ENCODE data around the gene PSME3IP1.

DNA sequence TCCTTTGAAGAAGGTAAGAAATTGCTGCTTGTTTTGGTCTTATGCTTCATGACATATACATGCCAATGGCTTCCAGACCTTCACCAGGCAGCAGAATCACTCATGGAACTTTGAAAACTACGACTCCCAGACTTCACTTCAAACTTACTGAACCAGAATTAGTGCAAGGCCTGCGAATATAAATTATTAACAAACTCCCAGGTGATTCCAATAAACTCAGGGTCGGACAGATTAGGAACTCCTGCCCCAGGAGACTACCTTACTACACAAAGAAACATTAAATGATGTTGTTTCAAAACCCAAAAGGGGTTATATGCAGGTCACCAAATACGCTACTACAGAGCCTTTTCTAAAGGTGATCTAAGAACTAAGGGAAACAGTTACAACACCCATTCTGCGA, 20.4 kb downstream of the PSME3IP1 start:
- TF ChIP-seq SUZ12 (IDR thresholded peaks at IDR 0.05; ENCODE audit: extremely low read depth, insufficient read depth, insufficient read length) = no peak
- TF ChIP-seq YY1 (IDR thresholded peaks at IDR 0.05; ENCODE audit: insufficient read depth, insufficient read length) = no peak

All from NT2/D1 (cell line).